HG02884 (cell line): ENCODE data around the gene POLE4.

Source experiments
- ATAC-seq: cut with Tn5 transposase; IDR thresholded peaks from one replicate; pipeline ENCODE4 v1.9.1; 2021; ENCODE audit warnings: mild to moderate bottlenecking, moderate library complexity; ENCODE audit not compliant: unreplicated experiment

POLE4 gene

GRCh38 chr2:74939919-74940812 lies 18.3 kb upstream of the POLE4 start:
- no peak for ATAC-seq

- ATAC-seq = no peak
Observed at GRCh38 chr2:74941284-74941683, 17.2 kb upstream of the POLE4 start.

GRCh38 chr2:74942263-74942662 lies 16.2 kb upstream of the POLE4 start:
- ATAC-seq = no peak

GRCh38 chr2:74944987-74945787 lies 13.3 kb upstream of the POLE4 start:
- ATAC-seq = peak; percentile 100

GRCh38 chr2:74945788-74946331 lies 12.6 kb upstream of the POLE4 start:
- no peak for ATAC-seq

GRCh38 chr2:74947703-74948102 lies 10.7 kb upstream of the POLE4 start:
- no peak for ATAC-seq

GRCh38 chr2:74948779-74949178 lies 9.7 kb upstream of the POLE4 start:
- no peak for ATAC-seq

- ATAC-seq = no peak
Observed at GRCh38 chr2:74951211-74951754, 7.2 kb upstream of the POLE4 start.

GRCh38 chr2:74952575-74952974 lies 5.9 kb upstream of the POLE4 start:
- no peak for ATAC-seq

GRCh38 chr2:74953796-74954499 lies 4.5 kb upstream of the POLE4 start:
- no peak for ATAC-seq

- ATAC-seq = no peak
Observed at GRCh38 chr2:74954500-74954874, 4.0 kb upstream of the POLE4 start.

GRCh38 chr2:74957886-74958273 lies 563 bp upstream of the POLE4 start:
- no peak for ATAC-seq

- ATAC-seq = no peak
Observed at GRCh38 chr2:74959106-74959751, 786 bp downstream of the POLE4 start.

GRCh38 chr2:74966887-74967286 lies 8.4 kb downstream of the POLE4 start:
- no peak for ATAC-seq

GRCh38 chr2:74975016-74975415 lies 16.6 kb downstream of the POLE4 start:
- ATAC-seq = no peak

GRCh38 chr2:74979844-74980243 lies 21.4 kb downstream of the POLE4 start:
- no peak for ATAC-seq

- ATAC-seq = no peak
Observed at GRCh38 chr2:74982577-74982976, 24.1 kb downstream of the POLE4 start.

- no peak for ATAC-seq
Observed at GRCh38 chr2:74983631-74984392, 25.4 kb downstream of the POLE4 start.

- ATAC-seq = no peak
Observed at GRCh38 chr2:74984947-74985637, 26.6 kb downstream of the POLE4 start.
